HG03064 (cell line): ENCODE data around the gene PEAK3.

Experiments used
- ATAC-seq: cut with Tn5 transposase; IDR thresholded peaks from one replicate; pipeline ENCODE4 v1.9.1; 2021; ENCODE audit warnings: low read depth; ENCODE audit not compliant: unreplicated experiment

PEAK3 gene

DNA sequence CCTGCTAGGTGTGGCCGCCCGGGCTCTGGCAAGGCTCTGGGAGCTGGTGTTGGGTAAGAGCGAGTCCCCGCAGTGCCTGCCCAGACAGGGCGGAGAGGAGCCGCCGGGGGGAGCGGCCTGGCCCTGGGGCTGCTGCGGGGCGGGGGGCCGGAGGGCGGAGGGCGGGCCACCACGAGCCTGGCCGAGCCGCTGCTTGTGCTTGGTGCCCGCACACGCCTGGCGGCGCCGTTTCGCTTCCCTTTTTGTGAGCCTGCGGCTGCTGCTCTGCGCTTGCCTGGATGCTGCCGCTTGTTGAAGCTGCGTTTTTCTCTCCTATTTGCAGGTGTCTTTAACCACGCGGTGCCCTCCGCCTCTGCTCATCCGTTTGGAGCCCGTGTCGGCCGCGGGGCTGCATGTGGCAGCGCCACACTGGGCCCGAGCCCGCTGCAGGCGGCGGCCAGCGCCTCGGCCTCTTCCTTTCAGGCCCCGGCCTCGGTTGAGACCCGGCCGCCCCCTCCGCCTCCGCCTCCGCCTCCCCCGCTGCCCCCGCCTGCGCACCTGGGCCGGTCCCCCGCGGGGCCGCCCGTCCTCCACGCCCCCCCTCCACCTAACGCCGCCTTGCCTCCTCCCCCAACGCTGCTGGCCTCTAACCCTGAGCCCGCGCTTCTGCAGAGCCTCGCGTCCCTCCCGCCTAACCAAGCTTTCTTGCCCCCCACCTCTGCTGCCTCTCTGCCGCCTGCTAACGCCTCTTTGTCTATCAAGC lies 54.4 kb downstream of the PEAK3 start:
- ATAC-seq: no peak

DNA sequence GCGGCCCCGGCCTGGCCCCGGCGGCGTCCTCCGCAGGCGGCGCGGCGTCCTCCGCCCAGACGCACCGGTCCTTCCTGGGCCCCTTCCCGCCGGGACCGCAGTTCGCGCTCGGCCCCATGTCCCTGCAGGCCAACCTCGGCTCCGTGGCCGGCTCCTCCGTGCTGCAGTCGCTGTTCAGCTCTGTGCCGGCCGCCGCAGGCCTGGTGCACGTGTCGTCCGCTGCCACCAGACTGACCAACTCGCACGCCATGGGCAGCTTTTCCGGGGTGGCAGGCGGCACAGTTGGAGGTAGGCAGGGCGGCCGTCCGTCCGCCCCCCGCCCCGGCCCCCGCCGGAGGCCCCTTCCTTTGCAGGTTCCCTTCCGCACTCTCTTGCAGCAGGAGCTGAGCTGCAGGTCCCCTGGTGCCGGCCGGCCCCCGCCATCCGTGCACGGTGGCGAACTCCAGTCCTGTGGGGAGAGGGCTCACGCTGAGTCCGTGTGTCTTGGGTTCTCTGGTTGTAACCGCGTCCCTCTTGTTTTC lies 55.1 kb downstream of the PEAK3 start:
- no peak for ATAC-seq

DNA sequence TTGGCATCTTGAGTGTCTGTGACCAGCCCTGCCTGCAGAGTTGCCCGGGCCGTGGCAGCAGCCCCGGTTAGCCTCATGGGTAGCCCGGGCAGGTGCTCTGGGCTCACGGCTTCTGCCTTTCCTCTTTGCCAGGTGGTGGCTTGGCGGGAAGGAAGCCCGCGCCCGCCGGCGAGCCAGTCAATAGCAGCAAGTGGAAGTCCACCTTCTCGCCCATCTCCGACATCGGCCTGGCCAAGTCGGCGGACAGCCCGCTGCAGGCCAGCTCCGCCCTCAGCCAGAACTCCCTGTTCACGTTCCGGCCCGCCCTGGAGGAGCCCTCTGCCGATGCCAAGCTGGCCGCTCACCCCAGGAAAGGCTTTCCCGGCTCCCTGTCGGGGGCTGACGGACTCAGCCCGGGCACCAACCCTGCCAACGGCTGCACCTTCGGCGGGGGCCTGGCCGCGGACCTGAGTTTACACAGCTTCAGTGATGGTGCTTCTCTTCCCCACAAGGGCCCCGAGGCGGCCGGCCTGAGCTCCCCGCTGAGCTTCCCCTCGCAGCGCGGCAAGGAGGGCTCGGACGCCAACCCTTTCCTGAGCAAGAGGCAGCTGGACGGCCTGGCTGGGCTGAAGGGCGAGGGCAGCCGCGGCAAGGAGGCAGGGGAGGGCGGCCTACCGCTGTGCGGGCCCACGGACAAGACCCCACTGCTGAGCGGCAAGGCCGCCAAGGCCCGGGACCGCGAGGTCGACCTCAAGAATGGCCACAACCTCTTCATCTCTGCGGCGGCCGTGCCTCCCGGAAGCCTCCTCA lies 55.7 kb downstream of the PEAK3 start:
- no peak for ATAC-seq

DNA sequence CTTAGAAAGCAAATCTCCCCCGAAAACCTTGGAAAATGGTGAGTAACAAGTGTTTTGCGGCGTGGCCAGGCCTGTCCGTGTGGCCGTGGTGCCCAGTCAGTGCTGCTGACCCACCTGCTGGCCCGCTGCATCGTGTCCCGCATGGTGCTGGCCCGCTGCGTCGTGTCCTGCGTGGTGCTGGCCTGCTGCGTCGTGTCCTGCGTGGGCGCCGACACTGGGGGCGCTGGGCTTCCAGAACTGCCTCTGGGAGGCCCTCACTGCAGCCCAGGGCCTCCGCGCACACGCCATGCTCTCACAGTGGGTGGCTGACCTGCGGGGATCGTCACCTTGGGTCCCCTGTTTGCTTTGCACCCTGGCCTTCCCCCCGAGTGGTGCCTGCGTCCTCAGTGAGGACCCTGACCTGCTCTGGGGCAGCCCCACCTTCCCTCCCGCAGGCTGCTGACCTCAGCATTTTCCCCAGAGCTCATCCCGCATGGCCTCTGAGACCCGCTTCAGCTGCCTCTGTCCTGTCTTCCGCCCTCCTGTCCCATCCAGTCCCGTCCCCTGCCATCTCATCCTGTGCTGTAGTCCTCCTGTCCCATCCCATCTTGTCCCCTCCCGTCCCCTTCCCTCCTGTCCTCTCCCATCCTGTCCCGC lies 56.4 kb downstream of the PEAK3 start:
- ATAC-seq: no peak

DNA sequence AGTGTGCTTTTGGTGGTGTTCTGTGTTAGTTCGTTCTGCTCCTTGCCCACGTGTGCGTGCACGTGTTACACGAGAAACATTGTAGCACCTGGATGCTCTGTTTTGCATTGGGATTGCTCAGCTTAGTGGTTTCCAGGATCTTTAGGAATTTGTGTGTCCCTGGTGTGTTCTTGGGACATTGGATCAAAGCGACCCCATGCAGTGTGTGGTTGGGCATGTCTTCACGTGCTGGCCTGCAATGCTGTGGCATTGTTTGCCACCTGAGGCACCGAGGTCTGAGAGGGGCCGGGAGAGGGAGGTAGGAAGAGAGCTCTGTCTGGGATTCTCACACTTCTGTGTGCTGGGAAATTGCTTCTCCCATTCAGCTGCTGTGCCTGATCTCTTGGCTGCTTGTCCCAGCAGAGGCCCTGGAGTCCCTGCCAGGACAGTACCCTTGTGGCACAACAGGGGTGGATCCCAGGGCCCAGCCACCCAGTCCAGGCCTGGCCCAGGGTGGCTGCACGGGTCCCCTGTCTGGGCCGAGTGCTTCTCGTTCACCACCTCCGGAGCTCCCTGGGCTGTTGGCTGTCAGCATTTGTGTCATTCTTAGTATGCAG lies 57.1 kb downstream of the PEAK3 start:
- no peak for ATAC-seq
